Stimulated activated CD8-positive, alpha-beta memory T cell treated with anti-CD3 and anti-CD28 coated beads, Interleukin-15, amount 100 ng/mL, for 1 hour (primary cell): Measurements from ENCODE around the gene SH2D3C.

ENCODE experiments used
- DNase-seq: peaks from one replicate; pipeline ENCODE4 v3.0.0-alpha.2; 2020; ENCODE audit warnings: low read depth

SH2D3C gene, protein sequence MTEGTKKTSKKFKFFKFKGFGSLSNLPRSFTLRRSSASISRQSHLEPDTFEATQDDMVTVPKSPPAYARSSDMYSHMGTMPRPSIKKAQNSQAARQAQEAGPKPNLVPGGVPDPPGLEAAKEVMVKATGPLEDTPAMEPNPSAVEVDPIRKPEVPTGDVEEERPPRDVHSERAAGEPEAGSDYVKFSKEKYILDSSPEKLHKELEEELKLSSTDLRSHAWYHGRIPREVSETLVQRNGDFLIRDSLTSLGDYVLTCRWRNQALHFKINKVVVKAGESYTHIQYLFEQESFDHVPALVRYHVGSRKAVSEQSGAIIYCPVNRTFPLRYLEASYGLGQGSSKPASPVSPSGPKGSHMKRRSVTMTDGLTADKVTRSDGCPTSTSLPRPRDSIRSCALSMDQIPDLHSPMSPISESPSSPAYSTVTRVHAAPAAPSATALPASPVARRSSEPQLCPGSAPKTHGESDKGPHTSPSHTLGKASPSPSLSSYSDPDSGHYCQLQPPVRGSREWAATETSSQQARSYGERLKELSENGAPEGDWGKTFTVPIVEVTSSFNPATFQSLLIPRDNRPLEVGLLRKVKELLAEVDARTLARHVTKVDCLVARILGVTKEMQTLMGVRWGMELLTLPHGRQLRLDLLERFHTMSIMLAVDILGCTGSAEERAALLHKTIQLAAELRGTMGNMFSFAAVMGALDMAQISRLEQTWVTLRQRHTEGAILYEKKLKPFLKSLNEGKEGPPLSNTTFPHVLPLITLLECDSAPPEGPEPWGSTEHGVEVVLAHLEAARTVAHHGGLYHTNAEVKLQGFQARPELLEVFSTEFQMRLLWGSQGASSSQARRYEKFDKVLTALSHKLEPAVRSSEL

DNA sequence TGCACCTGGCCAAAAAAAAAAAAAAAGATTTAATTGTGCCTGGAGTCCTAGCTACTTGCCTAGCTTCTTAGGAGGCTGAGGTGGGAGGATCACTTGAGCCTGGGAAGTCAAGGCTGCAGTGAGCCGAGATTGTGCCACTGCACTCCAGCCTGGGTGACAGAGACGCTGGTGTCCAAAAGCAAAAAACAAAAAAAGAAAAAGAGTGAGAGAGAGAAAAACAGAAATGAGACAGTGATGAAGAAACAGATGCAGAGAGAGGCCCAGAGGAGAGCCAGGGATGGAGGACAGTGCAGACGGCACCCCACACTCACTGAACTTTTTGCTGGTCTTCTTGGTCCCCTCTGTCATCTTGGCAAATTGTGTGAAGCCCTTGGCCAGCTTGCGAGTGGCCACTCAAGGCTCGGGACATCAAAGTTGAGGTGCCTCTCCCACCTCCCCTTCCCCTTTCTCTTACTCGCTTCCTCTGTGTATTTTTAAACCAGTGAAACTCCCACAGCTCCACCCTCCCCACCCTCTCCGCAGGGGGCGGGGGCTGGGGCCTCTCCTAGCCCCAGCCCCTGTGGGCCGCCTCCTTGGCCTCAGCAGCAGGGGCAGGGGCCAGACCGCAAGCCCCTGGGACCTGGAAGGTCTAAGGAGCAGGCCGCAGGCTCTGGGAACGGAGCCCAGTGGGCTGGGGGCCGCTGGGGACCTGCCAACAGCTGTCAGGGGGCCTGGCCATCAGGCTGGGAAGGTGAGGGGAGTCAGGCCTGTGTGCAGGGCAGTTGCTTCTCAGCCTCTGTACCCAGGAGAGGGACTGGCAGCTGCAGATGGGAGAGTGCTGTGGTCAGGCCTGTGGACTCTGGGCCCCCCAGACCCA is at the start of gene SH2D3C:
TSS of gene SH2D3C (minus strand) at position 387 of the 856 bp plus-strand sequence. CDS start at position 348, 39 bp downstream.
- DNase-seq, result no peak

DNA sequence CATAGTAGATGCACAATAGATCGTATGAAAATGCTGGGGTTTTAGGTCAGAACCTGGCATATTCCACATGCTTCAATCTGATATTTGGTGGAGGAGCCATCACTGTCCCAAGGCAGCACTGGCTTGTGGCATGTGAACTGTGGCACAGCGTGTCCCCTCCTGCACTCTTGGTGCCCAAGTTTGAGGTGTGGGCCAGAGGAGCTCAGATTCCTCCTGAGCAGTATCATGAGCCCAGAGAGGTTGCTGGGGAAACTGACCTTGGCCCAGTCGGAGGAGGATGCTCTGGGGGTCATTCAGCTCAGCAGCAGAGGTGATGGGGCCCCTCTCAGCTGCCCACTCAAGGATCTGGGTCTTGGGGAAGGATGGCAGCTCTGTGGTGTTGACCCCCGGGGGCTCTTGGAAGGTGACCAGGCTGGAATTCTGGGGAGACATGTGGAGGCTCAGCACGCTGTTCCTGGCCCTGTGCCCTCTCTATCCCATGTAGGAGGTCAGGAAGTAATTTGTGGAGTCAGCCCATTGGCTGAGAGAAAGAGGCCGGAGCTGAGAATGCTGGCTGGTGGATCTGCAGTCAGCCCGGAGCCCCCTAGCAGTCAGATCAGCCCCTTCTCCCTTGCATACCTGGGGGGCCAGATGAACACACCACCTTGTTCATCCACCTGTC is 47.9 kb upstream of the SH2D3C start:
- no peak for DNase-seq

DNA sequence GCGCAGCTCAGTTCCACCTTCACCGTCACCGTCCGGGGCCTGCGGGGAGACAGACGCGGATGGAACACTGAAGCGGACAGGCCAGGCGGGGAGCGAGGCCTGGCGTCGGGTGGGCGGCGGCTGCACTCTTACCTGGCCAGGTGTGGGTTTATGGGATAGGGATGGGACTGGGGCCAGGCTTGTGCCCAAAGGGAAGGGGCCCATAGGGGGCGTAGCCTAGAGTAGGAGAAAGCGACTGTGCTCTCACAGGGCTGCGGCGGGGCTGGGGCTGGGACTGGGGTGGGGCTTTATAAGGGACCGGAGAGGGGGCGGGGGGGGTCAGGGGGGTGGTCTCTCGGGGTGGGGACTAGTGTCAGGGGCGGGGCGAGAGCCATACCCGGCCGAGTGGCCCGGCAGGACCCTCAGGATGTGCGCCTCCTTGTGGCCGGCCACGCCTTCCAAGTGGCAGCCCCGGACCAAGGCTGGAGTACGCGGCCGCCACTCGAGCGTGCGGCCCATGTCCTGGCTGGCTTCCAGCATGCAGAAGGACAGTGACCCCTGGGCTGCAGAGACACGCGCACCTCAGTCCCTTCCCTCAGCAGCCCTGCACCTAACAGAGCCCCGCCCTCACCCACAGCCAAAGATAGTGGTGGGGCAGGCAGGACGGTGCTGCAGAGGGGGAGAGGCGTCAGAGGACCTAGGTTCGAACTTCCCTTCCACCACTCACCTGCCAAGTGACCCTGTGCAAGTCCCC is 47.0 kb upstream of the SH2D3C start:
- no peak for DNase-seq

DNA sequence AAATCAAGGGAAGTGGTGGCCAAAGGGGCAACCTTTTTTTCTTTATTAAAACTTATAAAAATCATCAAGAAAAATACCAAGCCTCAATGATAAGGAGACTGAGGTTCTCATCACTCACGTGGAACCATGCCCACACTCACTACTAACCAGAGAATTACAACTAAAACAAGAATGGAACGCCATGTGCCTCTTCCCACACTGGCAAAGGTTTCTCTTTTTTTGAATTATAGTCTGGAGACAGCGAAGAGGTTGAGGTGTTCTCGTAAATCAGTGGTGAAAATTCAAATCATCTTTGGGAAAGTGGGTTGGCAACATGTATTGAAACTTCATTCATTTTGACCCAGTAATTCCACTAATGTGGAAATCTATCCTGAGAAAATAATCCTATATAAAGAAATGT is 43.6 kb upstream of the SH2D3C start:
- no peak for DNase-seq

DNA sequence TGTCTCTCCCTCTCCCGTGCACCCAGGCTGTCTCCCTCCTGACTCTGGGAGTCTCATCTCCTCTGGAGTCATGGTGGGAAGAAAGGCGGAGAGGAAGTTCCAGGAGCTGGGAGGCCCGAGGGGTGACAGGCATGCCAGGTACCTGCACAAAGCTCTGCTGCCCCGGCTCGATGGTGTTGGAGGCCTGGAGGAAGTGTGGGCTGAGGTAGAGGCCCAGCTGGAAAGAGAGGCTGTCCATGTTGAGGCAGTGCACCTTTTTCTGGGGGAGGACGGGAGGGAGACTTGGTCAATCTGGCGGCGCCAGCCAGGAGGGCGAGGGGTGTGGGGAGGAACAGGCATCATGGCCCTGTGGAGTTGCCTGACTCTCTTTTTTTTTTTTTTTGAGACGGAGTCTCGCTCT is 40.1 kb upstream of the SH2D3C start:
- DNase-seq, result no peak

DNA sequence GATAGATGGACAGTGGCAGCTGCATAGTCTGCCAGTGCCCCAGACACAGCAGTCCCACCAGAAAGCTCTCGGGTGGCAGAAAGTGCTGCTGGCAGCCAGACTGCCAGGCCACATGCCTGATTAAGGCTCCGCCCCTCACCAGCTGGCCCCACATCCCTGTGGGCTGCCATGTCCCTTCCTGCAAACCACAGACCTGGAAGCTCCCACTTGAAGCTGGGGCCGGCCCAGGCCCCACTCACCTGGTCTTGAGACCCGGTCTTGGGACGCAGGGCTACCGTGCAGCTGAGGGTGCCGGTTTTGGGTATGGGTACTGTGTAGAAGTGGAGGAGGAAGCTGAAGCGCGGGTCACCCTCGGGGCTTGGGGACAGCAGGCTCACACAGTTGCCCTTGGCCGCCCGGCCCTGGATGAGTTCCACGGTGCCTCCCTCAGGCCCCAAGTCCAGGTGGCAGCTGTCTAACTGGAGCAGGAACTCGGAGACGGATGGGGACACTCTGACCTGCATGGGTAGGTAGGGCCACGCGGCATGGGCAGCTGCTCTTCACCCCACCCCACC is 39.5 kb upstream of the SH2D3C start:
- no peak for DNase-seq

DNA sequence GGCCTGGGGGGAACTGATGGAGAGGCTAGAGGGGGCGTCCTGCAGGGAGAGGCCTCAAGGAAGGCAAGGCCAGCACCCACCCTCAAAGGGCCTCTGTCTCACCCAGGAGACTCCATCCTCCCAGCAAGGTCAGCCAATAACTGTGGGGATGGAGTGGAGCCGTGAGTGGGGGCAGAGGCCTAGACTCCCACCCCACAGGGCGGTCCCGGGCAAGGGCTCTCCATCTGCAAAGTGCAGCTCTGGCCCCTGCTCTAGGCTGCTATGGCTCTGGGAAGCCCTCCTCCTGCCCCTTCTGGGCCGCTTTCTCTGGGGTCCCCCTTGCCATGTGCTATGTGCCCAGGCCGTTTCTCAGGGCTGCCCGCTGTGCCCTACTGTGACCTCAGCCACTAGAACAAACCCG is 38.3 kb upstream of the SH2D3C start:
- no peak for DNase-seq

DNA sequence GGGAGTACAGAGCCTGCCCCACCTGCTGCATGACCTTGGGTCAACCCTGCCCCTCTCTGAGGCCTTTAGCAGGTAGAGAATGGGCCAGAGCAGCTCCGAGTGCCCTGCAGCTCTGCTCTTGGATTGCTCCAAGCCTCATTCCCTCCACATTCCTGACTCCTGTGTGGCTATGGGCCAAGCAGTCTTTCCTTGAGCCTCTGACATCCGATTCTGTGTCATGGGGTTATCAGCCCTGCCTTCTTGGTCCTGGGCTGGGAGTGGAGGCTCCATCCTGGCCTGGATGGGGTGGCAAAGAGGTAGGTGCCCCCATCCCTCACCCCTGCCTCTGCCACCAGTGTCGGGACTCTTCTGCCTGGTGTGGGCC is 37.9 kb upstream of the SH2D3C start:
- DNase-seq, result no peak

DNA sequence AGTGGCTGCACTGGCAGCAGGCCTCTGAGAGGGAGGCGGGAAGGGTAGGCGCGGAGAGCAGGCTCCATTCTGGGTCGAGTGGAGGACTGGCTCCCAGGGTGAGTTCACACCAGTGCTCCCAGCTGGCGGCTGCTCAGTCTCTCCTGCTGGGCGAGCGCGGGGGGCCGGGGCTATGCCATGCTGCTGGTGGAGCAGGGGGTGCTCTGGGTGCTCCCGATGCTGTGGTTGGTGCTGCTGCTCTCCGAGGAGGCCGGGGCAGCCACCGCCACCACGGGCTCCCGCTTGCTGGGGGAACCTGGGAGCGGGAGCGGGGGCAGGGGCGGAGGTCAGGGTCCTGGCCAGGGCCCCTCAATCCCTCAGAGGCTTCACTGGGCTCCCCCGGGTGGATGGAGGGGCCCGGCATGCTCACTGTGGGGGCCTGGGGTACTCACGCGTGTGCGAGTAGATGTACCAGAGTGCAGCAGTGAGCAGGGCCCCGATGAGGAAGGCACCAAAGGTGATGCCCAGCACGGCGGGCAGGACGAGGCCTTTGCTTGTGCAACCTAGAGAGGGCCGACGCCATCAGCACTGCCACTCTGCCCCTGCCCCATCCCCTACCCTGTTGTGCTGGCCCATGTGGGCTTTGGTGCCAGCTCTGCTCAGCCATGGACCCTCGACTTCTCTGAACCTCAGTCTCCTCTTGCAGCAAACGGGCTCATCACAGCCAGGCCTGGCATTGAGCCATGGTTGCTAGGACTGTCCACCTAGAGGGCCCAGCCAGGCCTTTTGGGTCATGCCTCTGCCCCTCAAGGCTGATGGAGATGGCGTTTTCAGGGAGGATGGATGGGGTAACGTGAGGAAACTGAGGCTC is 37.3 kb upstream of the SH2D3C start:
- DNase-seq, result no peak

DNA sequence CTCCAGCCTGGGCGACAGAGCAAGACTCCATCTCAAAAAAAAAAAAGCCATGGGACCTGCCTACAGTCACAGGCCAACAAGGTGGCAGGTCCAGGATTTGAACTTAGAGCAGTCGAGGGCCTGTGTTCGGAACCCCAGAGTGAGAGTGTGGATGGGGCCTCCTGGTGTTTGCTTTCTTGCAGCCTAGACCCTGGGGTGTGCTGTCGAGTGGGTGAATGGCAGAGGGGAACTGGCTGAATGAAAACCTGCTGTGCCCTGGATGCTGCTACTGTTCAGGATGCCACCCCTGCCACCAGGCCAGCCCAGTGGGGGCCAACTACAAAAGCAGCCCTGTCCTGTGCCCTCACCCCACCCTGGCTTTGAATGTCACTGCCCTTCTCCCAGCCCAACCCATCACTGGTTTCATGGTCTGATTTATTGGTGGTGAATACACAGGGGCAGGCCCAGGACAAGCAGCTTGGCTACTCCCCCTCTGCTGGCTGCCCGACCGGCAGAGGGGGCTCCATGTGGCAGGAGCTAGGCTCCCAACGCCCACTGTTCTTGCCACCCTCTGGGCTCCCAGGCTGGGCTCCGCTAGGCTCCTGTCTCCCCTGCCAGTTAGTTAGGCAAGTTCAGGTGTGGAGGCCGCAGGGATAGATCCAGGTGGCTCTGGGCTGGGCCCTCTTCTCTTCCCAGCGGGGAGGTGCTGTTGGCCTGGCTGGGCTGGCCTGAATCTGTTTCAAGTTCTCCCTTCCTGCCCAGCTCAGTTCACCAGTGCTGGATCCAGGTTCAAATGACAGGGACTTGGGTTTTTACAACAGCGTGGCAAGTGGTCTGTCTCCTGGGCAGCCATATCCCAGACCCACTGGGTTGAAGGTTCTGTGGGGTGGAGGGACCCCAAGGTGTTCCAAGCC is 36.4 kb upstream of the SH2D3C start:
- no peak for DNase-seq

DNA sequence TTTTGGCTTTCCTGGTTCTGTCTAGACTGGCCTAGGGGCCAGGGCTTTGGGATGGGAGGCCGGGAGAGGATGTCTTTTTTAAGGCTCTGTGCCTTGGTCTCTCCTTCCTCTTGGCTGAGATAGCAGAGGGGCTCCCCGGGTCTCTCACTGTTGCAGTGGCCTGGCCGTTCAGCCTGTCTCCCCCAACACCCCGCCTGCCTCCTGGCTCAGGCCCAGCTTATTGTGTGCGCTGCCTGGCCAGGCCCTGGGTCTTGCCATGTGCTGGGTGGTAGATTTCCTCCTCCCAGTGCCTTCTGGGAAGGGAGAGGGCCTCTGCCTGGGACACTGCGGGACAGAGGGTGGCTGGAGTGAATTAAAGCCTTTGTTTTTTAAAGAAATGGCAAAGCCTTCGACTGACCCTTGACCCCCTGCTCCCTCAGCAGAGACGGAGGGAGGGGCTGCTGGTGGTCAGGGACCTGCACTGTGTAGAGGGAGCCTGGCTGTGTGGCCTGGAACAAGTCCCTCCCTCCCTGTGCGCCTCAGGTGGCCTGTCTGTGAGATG is 35.3 kb upstream of the SH2D3C start:
- DNase-seq, result no peak

DNA sequence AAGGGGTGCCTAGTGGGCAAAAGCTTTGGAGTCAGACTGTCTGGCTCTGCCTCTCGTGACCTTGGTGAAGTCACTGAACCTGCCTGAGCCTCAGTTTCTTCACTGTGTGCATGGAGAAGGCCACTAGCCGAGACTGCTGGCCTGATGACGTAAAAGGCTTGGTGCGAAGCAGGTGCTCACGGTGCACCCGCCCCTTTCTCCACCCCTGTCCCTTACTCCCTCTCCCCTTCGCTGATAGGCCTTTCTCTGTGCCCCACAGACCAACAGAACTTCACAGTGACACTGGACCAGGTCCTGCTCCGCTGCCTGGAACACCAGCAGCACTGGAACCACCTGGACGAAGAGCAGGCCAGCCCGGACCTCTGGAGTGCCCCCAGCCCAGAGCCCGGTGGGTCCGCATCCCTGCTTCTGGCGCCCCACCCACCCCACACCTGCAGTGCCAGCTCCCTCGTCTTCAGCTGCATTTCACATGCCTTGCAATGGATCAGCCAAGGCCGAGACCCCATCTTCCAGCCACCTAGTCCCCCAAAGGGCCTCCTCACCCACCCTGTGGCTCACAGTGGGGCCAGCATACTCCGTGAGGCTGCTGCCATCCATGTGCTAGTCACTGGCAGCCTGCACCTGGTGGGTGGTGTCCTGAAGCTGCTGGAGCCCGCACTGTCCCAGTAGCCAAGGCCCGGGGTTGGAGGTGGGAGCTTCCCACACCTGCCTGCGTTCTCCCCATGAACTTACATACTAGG is 34.6 kb upstream of the SH2D3C start:
- no peak for DNase-seq

DNA sequence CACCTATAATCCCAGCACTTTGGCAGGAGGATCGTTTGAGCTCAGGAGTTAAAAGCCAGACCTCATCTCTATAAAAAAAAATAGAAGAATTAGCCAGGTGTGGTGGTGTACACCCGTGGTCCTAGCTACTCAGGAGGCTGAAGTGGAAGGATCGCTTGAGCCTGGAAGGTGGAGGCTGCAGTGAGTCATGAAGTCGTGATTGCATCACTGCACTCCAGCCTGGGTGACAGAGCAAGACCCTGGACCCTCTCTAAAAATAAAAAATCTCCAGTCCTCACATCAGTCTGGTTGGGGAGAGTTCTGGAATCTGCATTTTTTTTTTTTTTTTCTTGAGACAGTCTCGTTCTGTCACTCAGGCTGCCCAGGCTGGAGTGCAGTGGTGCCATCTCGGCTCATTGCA is 33.5 kb upstream of the SH2D3C start:
- no peak for DNase-seq

DNA sequence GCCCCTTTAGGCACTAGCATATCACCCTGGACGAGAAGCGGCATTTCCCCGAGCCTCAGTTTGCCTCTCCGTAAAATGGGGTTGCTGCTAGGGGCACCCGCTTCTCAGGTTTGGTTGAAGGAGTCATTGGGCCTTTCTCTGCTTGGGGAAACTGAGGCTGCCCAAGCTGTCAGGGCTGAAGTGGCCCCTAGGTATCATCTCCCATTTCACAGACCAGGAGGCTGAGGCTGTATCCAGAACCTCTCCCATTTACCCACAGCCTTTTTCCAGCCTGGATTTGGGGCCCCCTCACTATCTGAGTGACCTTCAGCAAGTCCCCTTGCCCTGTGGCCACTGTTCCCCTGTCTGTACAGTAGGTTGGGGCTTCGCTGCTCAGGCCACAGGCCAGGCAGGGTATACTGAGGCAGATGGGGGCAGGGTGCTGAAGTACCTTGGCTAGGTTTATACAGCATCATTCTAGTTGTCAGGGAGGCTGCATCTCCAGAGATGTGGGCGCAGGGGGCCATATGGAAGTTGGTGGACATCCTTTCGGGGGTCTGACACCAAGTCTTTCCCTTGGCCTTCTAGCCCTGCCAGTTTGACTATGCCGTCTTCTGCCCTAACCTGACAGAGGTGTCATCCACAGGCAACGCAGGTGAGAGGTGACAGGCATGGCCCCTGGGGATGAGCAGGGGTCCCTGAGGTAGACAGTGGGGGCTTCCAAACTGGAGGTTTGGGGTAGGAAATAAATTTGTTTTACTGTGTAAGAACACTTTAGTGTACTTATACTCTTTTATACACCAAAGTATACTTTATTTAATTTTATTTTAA is 32.1 kb upstream of the SH2D3C start:
- no peak for DNase-seq

DNA sequence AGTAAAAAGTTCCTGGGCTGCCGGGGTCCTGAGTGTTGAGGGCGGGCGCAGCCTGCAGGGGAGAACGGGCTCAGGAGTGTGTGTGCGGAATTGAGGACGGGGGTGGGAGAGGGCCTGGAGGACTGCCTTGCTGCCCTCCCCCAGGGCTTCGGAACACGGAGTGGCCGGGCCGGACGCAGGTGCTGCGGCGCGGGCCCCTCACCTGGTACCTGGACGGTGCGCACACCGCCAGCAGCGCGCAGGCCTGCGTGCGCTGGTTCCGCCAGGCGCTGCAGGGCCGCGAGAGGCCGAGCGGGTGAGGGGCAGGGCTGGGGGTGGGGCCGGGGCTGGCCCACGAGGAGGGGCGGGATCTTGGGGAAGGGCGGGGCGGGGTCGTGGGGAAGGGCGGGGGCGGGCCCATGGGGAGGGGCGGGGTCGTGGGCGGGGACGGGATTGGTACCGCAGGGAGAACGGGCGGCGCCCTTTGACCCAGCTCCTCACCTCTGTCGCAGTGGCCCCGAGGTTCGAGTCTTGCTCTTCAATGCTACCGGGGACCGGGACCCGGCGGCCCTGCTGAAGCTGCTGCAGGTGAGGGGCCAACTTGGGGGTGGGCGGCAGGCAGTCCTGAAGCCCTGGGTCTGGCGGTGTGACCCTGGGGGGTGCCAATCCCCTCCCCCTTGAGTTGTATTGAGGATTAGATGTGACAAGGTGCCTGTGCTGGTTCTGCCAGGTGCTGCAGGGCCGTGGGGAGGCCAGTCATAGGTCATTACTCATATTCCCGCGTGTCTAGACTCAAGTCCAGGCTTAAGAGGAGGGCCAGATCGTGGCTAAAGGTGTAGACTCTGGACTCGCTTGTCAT is 31.3 kb upstream of the SH2D3C start:
- DNase-seq, result no peak

DNA sequence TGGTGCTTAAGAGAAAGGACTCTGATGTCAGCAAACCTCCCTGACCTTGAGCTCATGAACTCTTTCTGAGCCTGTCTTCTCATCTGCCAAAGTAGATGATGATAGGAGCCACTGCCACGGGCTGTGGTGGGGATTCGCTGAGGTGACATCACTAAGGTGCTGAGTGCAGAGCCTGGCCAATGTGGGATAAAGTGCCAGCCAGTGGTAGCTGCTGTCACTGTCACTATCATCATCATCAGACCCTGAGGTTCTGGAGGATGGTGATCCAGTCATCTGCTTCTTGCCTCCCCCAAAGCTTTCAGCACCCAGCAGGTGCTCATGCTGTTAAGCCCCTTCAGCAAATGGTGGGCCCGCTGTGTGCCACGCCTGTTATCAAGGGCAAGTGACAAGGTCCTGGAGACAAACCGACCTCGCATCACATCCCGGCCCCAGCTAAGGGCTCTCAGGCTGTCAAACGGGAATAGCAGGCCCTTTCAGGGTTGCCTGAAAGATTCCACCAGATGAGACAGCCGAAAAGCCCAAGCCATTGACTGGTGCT is 30.6 kb upstream of the SH2D3C start:
- DNase-seq, result no peak
